ENCODE measurements around the gene MFRP. TPM values are rescaled to one million over a fixed set of nuclear protein-coding genes. Genes with fewer than 3 reads are reported as not detected.

Gene MFRP
- total RNA-seq, 1 donor from 2014 or later, result not detected

- no peak overlapping the region for H3K27ac Mint-ChIP-seq (ENCODE audit: unreplicated experiment)
- H3K9me3 Mint-ChIP-seq, result no peaks in the 10 kb centered on the region
- DNase-seq (ENCODE audit: low read depth, low spot score), result no peak
- H3K4me1 Mint-ChIP-seq, result peaks cover 4% of the 10 kb centered on the region
- peaks cover 14% of the 10 kb centered on the region for H3K27me3 Mint-ChIP-seq (ENCODE audit: low read depth)
- no peak overlapping the region for H3K4me3 Mint-ChIP-seq
- H3K36me3 Mint-ChIP-seq (ENCODE audit: low read depth), result no peaks in the 10 kb centered on the region
- TF ChIP-seq CTCF (conservative IDR thresholded peaks at IDR 0.05), result no peak
Observed at GRCh38 chr11:119382101-119382500, 35.6 kb upstream of the MFRP start.

GRCh38 chr11:119381181-119381988 is 34.9 kb upstream of the MFRP start, which contains the start of gene USP2:
Gene USP2 (minus strand): TSS chr11:119381690. CDS start chr11:119373480, 8,210 bp downstream.
- peak; percentile 98 for DNase-seq (ENCODE audit: low read depth, low spot score)
- TF ChIP-seq CTCF (conservative IDR thresholded peaks at IDR 0.05), result peak; percentile 89
- H3K27ac Mint-ChIP-seq (ENCODE audit: unreplicated experiment), result peak within 1 kb of the TSS; percentile 32
- no peaks in the 10 kb centered on the region for H3K9me3 Mint-ChIP-seq
- no peak within 1 kb of the TSS for H3K4me3 Mint-ChIP-seq
- peaks cover 14% of the 10 kb centered on the region for H3K27me3 Mint-ChIP-seq (ENCODE audit: low read depth)
- no peaks in the 10 kb centered on the region for H3K36me3 Mint-ChIP-seq (ENCODE audit: low read depth)
- peaks cover 8% of the 10 kb centered on the region for H3K4me1 Mint-ChIP-seq

- peaks cover 14% of the 10 kb centered on the region for H3K4me1 Mint-ChIP-seq
- no peak for TF ChIP-seq CTCF (conservative IDR thresholded peaks at IDR 0.05)
- H3K36me3 Mint-ChIP-seq (ENCODE audit: low read depth), result no peaks in the 10 kb centered on the region
- peaks cover 14% of the 10 kb centered on the region for H3K27me3 Mint-ChIP-seq (ENCODE audit: low read depth)
- H3K27ac Mint-ChIP-seq (ENCODE audit: unreplicated experiment), result no peak overlapping the region
- no peak overlapping the region for H3K4me3 Mint-ChIP-seq
- DNase-seq (ENCODE audit: low read depth, low spot score), result no peak
- no peaks in the 10 kb centered on the region for H3K9me3 Mint-ChIP-seq
Observed at GRCh38 chr11:119380827-119381180, 34.3 kb upstream of the MFRP start.

- TF ChIP-seq CTCF (conservative IDR thresholded peaks at IDR 0.05), result no peak
- H3K27me3 Mint-ChIP-seq (ENCODE audit: low read depth), result peaks cover 14% of the 10 kb centered on the region
- DNase-seq (ENCODE audit: low read depth, low spot score), result no peak
- peaks cover 19% of the 10 kb centered on the region for H3K4me1 Mint-ChIP-seq
- H3K9me3 Mint-ChIP-seq, result no peaks in the 10 kb centered on the region
- H3K4me3 Mint-ChIP-seq, result no peak overlapping the region
- no peaks in the 10 kb centered on the region for H3K36me3 Mint-ChIP-seq (ENCODE audit: low read depth)
- no peak overlapping the region for H3K27ac Mint-ChIP-seq (ENCODE audit: unreplicated experiment)
Observed at GRCh38 chr11:119380160-119380826, 33.8 kb upstream of the MFRP start.

- Mint-ChIP-seq H3K27me3 (ENCODE audit: low read depth) (peaks cover 14% of the 10 kb centered on the region), H3K27ac (ENCODE audit: unreplicated experiment) (peak overlapping the region; percentile 85), H3K4me1 (peaks cover 32% of the 10 kb centered on the region), H3K36me3 (ENCODE audit: low read depth) (no peaks in the 10 kb centered on the region), H3K4me3 (peak overlapping the region; percentile 55), H3K9me3 (no peaks in the 10 kb centered on the region)
- DNase-seq (ENCODE audit: low read depth, low spot score), result no peak
- TF ChIP-seq CTCF (conservative IDR thresholded peaks at IDR 0.05), result no peak
Observed at GRCh38 chr11:119378851-119379465, 32.5 kb upstream of the MFRP start.

Data from neural crest cell (in vitro differentiated cells).